Trophoblast cell (in vitro differentiated cells and primary cell): ENCODE measurements around the gene RRAGD.

Experiments used
- DNase-seq, 2 donors: peaks; one replicate each; pipeline ENCODE4 v3.0.0-alpha.2; 2016
- H2AFZ ChIP-seq: 2 replicates; pipeline ENCODE4 v1.6.1; 2013; ENCODE audit warnings: low read length, moderate library complexity, mild to moderate bottlenecking; ENCODE audit not compliant: insufficient read depth, poor library complexity
- H2AK5ac ChIP-seq: 2 replicates; pipeline ENCODE4 v1.6.1; 2013; ENCODE audit warnings: mild to moderate bottlenecking, low read length
- H2BK120ac ChIP-seq: 2 replicates; pipeline ENCODE4 v1.6.1; 2013; ENCODE audit warnings: low read length, mild to moderate bottlenecking, moderate library complexity; ENCODE audit not compliant: insufficient read depth, poor library complexity
- H2BK12ac ChIP-seq: 2 replicates; pipeline ENCODE4 v1.6.1; 2013; ENCODE audit warnings: mild to moderate bottlenecking, low read length, moderate library complexity
- H2BK5ac ChIP-seq: 2 replicates; pipeline ENCODE4 v1.6.1; 2013; ENCODE audit warnings: low read length, low read depth, moderate library complexity, mild to moderate bottlenecking; ENCODE audit not compliant: poor library complexity
- H3K14ac ChIP-seq: 2 replicates; pipeline ENCODE4 v1.6.1; 2013; ENCODE audit warnings: mild to moderate bottlenecking, low read length
- H3K18ac ChIP-seq: 2 replicates; pipeline ENCODE4 v1.6.1; 2013; ENCODE audit warnings: mild to moderate bottlenecking, low read length
- H3K23ac ChIP-seq: 2 replicates; pipeline ENCODE4 v1.6.1; 2013; ENCODE audit warnings: low read length
- H3K27ac ChIP-seq: 2 replicates; pipeline ENCODE4 v1.5.1; 2013; ENCODE audit warnings: low read depth, mild to moderate bottlenecking, inconsistent platforms, low read length, moderate library complexity
- H3K27me3 ChIP-seq: 2 replicates; pipeline ENCODE4 v1.6.1; 2013; ENCODE audit warnings: inconsistent platforms, mild to moderate bottlenecking, low read length, moderate library complexity; ENCODE audit not compliant: insufficient read depth
- H3K36me3 ChIP-seq, 2 experiments: 1 replicate in 1 of 2; 2 replicates in 1 of 2; pipeline ENCODE4 v1.6.1; 2013; ENCODE audit warnings: low read length in 2 of 2, mild to moderate bottlenecking in 2 of 2, moderate library complexity in 1 of 2; ENCODE audit not compliant: insufficient read depth in 2 of 2, control insufficient read depth in 1 of 2
- H3K4ac ChIP-seq: 2 replicates; pipeline ENCODE4 v1.6.1; 2013; ENCODE audit warnings: low read depth, mild to moderate bottlenecking, low read length, moderate library complexity
- H3K4me1 ChIP-seq, 2 experiments: 1 replicate in 1 of 2; 2 replicates in 1 of 2; pipeline ENCODE4 v1.6.1; 2013; ENCODE audit warnings: low read length in 2 of 2, mild to moderate bottlenecking in 2 of 2, moderate library complexity in 1 of 2; ENCODE audit not compliant: insufficient read depth in 2 of 2, control insufficient read depth in 1 of 2
- H3K4me2 ChIP-seq: 2 replicates; pipeline ENCODE4 v1.6.1; 2013; ENCODE audit warnings: inconsistent platforms, mild to moderate bottlenecking, low read length, moderate library complexity
- H3K4me3 ChIP-seq: 2 replicates; pipeline ENCODE4 v1.5.1; 2013; ENCODE audit warnings: mild to moderate bottlenecking, low read depth, low read length, inconsistent platforms
- H3K79me1 ChIP-seq: one replicate; pipeline ENCODE4 v1.6.1; 2013; ENCODE audit warnings: low read length
- H3K79me2 ChIP-seq: 2 replicates; pipeline ENCODE4 v1.6.1; 2013; ENCODE audit warnings: low read length, mild to moderate bottlenecking; ENCODE audit not compliant: control insufficient read depth, insufficient read depth, poor library complexity
- H3K9ac ChIP-seq: 2 replicates; pipeline ENCODE4 v1.6.1; 2013; ENCODE audit warnings: mild to moderate bottlenecking, low read length
- H3K9me3 ChIP-seq: 2 replicates; pipeline ENCODE4 v1.6.1; 2013; ENCODE audit warnings: low read depth, mild to moderate bottlenecking, control low read depth, inconsistent platforms, low read length; ENCODE audit not compliant: insufficient read depth
- H4K12ac ChIP-seq: 2 replicates; pipeline ENCODE4 v1.6.1; 2013; ENCODE audit warnings: low read depth, mild to moderate bottlenecking, low read length, moderate library complexity
- H4K8ac ChIP-seq: 2 replicates; pipeline ENCODE4 v1.6.1; 2013; ENCODE audit warnings: low read depth, mild to moderate bottlenecking, low read length, moderate library complexity
- H4K91ac ChIP-seq: one replicate; pipeline ENCODE4 v1.6.1; 2013; ENCODE audit warnings: low read depth, mild to moderate bottlenecking, low read length, moderate library complexity
- WGBS: extraction: QIAGEN DNeasy Blood & Tissue Kit; methylation state at CpG from one replicate; pipeline ENCODE4 v1.1.7; 2013; ENCODE audit warnings: missing lambda C conversion rate; ENCODE audit not compliant: insufficient read length, insufficient coverage; ENCODE audit errors: extremely low coverage; 5-methylcytosine and 5-hydroxymethylcytosine counted together

Gene RRAGD

DNA sequence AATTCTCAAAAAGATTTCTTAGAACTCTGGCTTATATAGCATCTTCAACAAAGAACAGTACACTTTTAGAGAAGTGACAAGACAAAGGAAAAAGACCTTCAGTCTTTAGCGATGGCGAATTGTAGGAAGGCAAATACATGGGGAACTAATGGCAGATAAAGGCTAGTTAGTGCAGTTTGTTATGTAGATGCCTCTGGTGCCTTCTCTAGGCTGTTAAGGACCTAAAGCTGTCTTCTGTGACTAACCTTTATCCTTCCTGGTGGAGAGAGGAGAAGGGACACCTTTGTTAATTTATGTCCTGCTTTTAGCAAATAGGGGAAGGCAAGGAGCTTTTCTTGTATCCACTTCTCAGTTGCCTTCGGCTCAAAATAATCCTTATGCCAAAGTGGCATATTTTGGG, 28.1 kb upstream of the RRAGD start:
- Histone ChIP-seq H3K79me1 (no peaks in the 10 kb centered on the region), H2BK12ac (no peak overlapping the region), H4K8ac (no peak overlapping the region), H3K9ac (no peak overlapping the region), H4K91ac (no peak overlapping the region), H2AFZ (no peak overlapping the region), H3K14ac (no peak overlapping the region), H2BK120ac (no peak overlapping the region), H4K12ac (no peak overlapping the region), H3K4me2 (no peak overlapping the region), H3K4me1 (no peaks in the 10 kb centered on the region), H3K4ac (no peak overlapping the region), H2AK5ac (no peak overlapping the region), H3K27ac (no peak overlapping the region), H3K9me3 (no peaks in the 10 kb centered on the region), H3K18ac (no peak overlapping the region), H3K36me3 (peaks cover 0 to 1% of the 10 kb centered on the region in 2 experiments), H3K27me3 (no peaks in the 10 kb centered on the region), H3K23ac (no peak overlapping the region), H3K4me3 (no peak overlapping the region), H3K79me2 (no peaks in the 10 kb centered on the region), H2BK5ac (no peak overlapping the region)
- WGBS, result no CpG with 5 or more reads among the region's 3 CpGs
- DNase-seq, result no peak

- no CpG with 5 or more reads among the region's 2 CpGs for WGBS
- H3K4me1 ChIP-seq, result peaks cover 0 to 5% of the 10 kb centered on the region in 2 experiments
- no peak overlapping the region for H4K12ac ChIP-seq
- H3K4ac ChIP-seq, result no peak overlapping the region
- H3K4me3 ChIP-seq, result no peak overlapping the region
- H2BK5ac ChIP-seq, result no peak overlapping the region
- no peak overlapping the region for H3K9ac ChIP-seq
- no peak overlapping the region for H2AK5ac ChIP-seq
- no peak overlapping the region for H4K8ac ChIP-seq
- no peak overlapping the region for H3K27ac ChIP-seq
- H3K9me3 ChIP-seq, result no peaks in the 10 kb centered on the region
- H3K23ac ChIP-seq, result no peak overlapping the region
- peaks cover 0 to 1% of the 10 kb centered on the region in 2 experiments for H3K36me3 ChIP-seq
- no peaks in the 10 kb centered on the region for H3K79me2 ChIP-seq
- no peak overlapping the region for H2BK12ac ChIP-seq
- H3K79me1 ChIP-seq, result no peaks in the 10 kb centered on the region
- no peak overlapping the region for H2AFZ ChIP-seq
- H3K18ac ChIP-seq, result no peak overlapping the region
- DNase-seq, result no peak
- no peak overlapping the region for H3K4me2 ChIP-seq
- no peaks in the 10 kb centered on the region for H3K27me3 ChIP-seq
- H4K91ac ChIP-seq, result no peak overlapping the region
- H2BK120ac ChIP-seq, result no peak overlapping the region
- no peak overlapping the region for H3K14ac ChIP-seq
These were observed 26.9 kb upstream of the RRAGD start for GRCh38 chr6:89439014-89439413.

DNA sequence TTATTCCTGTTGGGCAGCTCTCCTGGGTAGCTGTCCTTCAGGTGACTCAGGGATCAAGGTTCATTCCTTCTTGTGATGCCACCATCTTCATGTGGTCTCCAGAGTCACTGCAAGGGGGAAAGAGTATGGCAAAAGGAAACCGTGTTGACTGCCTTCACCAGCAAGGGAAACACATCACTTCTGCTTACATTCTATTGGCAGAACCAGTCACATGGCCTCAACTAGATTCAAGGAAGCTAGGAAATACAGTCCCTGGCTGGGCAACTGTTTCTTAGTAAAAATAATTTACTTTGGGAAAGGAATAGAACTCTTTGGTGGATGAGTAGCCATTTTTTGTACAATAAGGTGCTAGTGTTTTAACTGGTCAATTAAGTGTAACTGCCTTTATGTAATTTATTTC, 26.2 kb upstream of the RRAGD start:
- Histone ChIP-seq H2AK5ac (no peak overlapping the region), H3K18ac (no peak overlapping the region), H2BK12ac (no peak overlapping the region), H3K36me3 (peaks cover 0 to 1% of the 10 kb centered on the region in 2 experiments), H3K9ac (no peak overlapping the region), H4K12ac (no peak overlapping the region), H2BK120ac (no peak overlapping the region), H4K8ac (no peak overlapping the region), H3K4me2 (no peak overlapping the region), H3K79me1 (peaks cover 4% of the 10 kb centered on the region), H3K9me3 (no peaks in the 10 kb centered on the region), H3K4me3 (no peak overlapping the region), H3K14ac (no peak overlapping the region), H3K79me2 (peaks cover 4% of the 10 kb centered on the region), H2AFZ (no peak overlapping the region), H4K91ac (no peak overlapping the region), H3K4me1 (peaks cover 0 to 5% of the 10 kb centered on the region in 2 experiments), H3K4ac (no peak overlapping the region), H3K27ac (no peak overlapping the region), H3K27me3 (no peaks in the 10 kb centered on the region), H3K23ac (no peak overlapping the region), H2BK5ac (no peak overlapping the region)
- WGBS, result no CpG with 5 or more reads among the region's 1 CpG
- DNase-seq, result peak in 1 of 2 donors; percentile 20

GRCh38 chr6:89436226-89436625, 24.2 kb upstream of the RRAGD start:
- Histone ChIP-seq H3K4me1 (peaks cover 0 to 5% of the 10 kb centered on the region in 2 experiments), H2BK120ac (no peak overlapping the region), H4K91ac (no peak overlapping the region), H3K79me2 (peaks cover 7% of the 10 kb centered on the region), H2AFZ (no peak overlapping the region), H2BK12ac (no peak overlapping the region), H2AK5ac (no peak overlapping the region), H3K9me3 (no peaks in the 10 kb centered on the region), H3K4me2 (no peak overlapping the region), H2BK5ac (no peak overlapping the region), H3K4me3 (no peak overlapping the region), H3K27me3 (no peaks in the 10 kb centered on the region), H3K23ac (no peak overlapping the region), H3K18ac (no peak overlapping the region), H3K9ac (no peak overlapping the region), H3K27ac (no peak overlapping the region), H4K12ac (no peak overlapping the region), H3K79me1 (peaks cover 7% of the 10 kb centered on the region), H3K4ac (no peak overlapping the region), H4K8ac (no peak overlapping the region), H3K36me3 (peaks cover 0 to 1% of the 10 kb centered on the region in 2 experiments), H3K14ac (no peak overlapping the region)
- WGBS, result no CpG with 5 or more reads among the region's 2 CpGs
- DNase-seq, result no peak
